ENCODE results near the gene ZFHX3. TPM values are rescaled to one million over a fixed set of nuclear protein-coding genes. Genes with fewer than 3 reads are reported as not detected.

Gene ZFHX3
- total and polyA plus RNA-seq, 9 donors: 3.4 to 17.6 (median 11.9) TPM

- intact Hi-C loops (cut with DNase I): loop anchor here in 1 of 4 donors (10.0 kb wide), 1 partner anchor 185 kb away; the partner anchor contains the start of gene ZFHX3
- DNase-seq: no peak
- WGBS, 3 donors: 93 to 95% (median 94%) methylated on average over 6 of the region's 6 CpGs
- no peak overlapping the region for H3K4me3 ChIP-seq
- peaks cover 4% of the 10 kb centered on the region for H3K4me1 ChIP-seq (ENCODE audit: insufficient read depth)
- no peaks in the 10 kb centered on the region for H3K9me3 ChIP-seq
- H3K36me3 ChIP-seq: no peaks in the 10 kb centered on the region
- no peak overlapping the region for H3K27ac ChIP-seq
- TF ChIP-seq CTCF (IDR thresholded peaks at IDR 0.05) (no peak), EP300 (IDR thresholded peaks at IDR 0.05) (no peak), POLR2A (IDR thresholded peaks at IDR 0.05) (no peak)
- H3K27me3 ChIP-seq: no peaks in the 10 kb centered on the region
These were observed 188.3 kb downstream of the ZFHX3 start for GRCh38 chr16:72859581-72859980.

- peaks cover 4% of the 10 kb centered on the region for H3K4me1 ChIP-seq (ENCODE audit: insufficient read depth)
- 52 to 72% (median 54%) methylated on average over 21 of the region's 21 CpGs for WGBS, 3 donors
- no peak overlapping the region for H3K4me3 ChIP-seq
- TF ChIP-seq POLR2A (IDR thresholded peaks at IDR 0.05) (no peak), CTCF (IDR thresholded peaks at IDR 0.05) (no peak), EP300 (IDR thresholded peaks at IDR 0.05) (no peak)
- H3K36me3 ChIP-seq: no peaks in the 10 kb centered on the region
- H3K27me3 ChIP-seq: no peaks in the 10 kb centered on the region
- intact Hi-C loops (cut with DNase I): loop anchor here in 1 of 4 donors (10.0 kb wide), 1 partner anchor 186 kb away; the partner anchor contains the start of gene ZFHX3
- H3K9me3 ChIP-seq: no peaks in the 10 kb centered on the region
- H3K27ac ChIP-seq: peak overlapping the region in 1 of 2 donors; percentile 0
- DNase-seq: no peak
These were observed 189.0 kb downstream of the ZFHX3 start for GRCh38 chr16:72858665-72859493.

- Histone ChIP-seq H3K4me1 (ENCODE audit: insufficient read depth) (peaks cover 4% of the 10 kb centered on the region), H3K27ac (peak overlapping the region in 1 of 2 donors; percentile 25), H3K36me3 (no peaks in the 10 kb centered on the region), H3K4me3 (no peak overlapping the region), H3K27me3 (no peaks in the 10 kb centered on the region), H3K9me3 (no peaks in the 10 kb centered on the region)
- no peak for DNase-seq
- TF ChIP-seq EP300 (IDR thresholded peaks at IDR 0.05) (no peak), CTCF (IDR thresholded peaks at IDR 0.05) (no peak), POLR2A (IDR thresholded peaks at IDR 0.05) (no peak)
- 72 to 87% (median 84%) methylated on average over 14 of the region's 14 CpGs for whole genome bisulfite sequencing, 3 donors
- intact Hi-C loops (cut with DNase I): loop anchor here in 1 of 4 donors (10.0 kb wide), 1 partner anchor 187 kb away; the partner anchor contains the start of gene ZFHX3
These were observed 189.9 kb downstream of the ZFHX3 start for GRCh38 chr16:72857834-72858664.

- no peaks in the 10 kb centered on the region for H3K36me3 ChIP-seq
- WGBS, 3 donors: 94 to 100% (median 98%) methylated on average over 1 of the region's 1 CpG
- no peaks in the 10 kb centered on the region for H3K9me3 ChIP-seq
- TF ChIP-seq POLR2A (IDR thresholded peaks at IDR 0.05) (no peak), EP300 (IDR thresholded peaks at IDR 0.05) (no peak), CTCF (IDR thresholded peaks at IDR 0.05) (no peak)
- H3K4me1 ChIP-seq (ENCODE audit: insufficient read depth): peaks cover 4% of the 10 kb centered on the region
- no peak for DNase-seq
- H3K27ac ChIP-seq: no peak overlapping the region
- H3K27me3 ChIP-seq: no peaks in the 10 kb centered on the region
- intact Hi-C loops (cut with DNase I): loop anchor here in 1 of 4 donors (10.0 kb wide), 1 partner anchor 188 kb away; the partner anchor contains the start of gene ZFHX3
- H3K4me3 ChIP-seq: no peak overlapping the region
These were observed 191.1 kb downstream of the ZFHX3 start for GRCh38 chr16:72856797-72857196.

Data from ovary (tissue), 9 donors.